Endothelial cell of umbilical vein (primary cell): ENCODE measurements around the gene PRAMEF1.

ENCODE experiments used
- CTCF ChIP-seq, 2 donors: IDR thresholded peaks; 1 replicate in 1 of 2; 2 replicates in 1 of 2; pipeline ENCODE4 v1.5.1; 2011; ENCODE audit warnings: low read length in 2 of 2, mild to moderate bottlenecking in 2 of 2, moderate library complexity in 2 of 2, control low read depth in 1 of 2, inconsistent platforms in 1 of 2, low read depth in 1 of 2; ENCODE audit not compliant: insufficient read depth in 1 of 2; ENCODE audit errors: extremely low read depth in 1 of 2
- EZH2 ChIP-seq: IDR thresholded peaks from 2 replicates; pipeline ENCODE4 v1.6.1; 2012; ENCODE audit warnings: borderline replicate concordance, low read depth, mild to moderate bottlenecking, moderate library complexity, low read length, inconsistent platforms; ENCODE audit not compliant: severe bottlenecking
- FOS ChIP-seq: IDR thresholded peaks from 2 replicates; pipeline ENCODE4 v1.6.1; 2011; ENCODE audit warnings: mild to moderate bottlenecking, low read length, moderate library complexity, borderline replicate concordance; ENCODE audit not compliant: insufficient read depth
- MAX ChIP-seq: IDR thresholded peaks from 2 replicates; pipeline ENCODE4 v1.6.1; 2011; ENCODE audit not compliant: insufficient read depth, insufficient read length
- MYC ChIP-seq: IDR thresholded peaks from one replicate; pipeline ENCODE4 v1.6.1; 2011; ENCODE audit warnings: mild to moderate bottlenecking, low read depth, low read length
- POLR2A ChIP-seq: IDR thresholded peaks from 2 replicates; pipeline ENCODE4 v1.6.1; 2012; ENCODE audit warnings: low read depth, mild to moderate bottlenecking, control low read depth, low read length
- POLR2AphosphoS5 ChIP-seq: IDR thresholded peaks from 2 replicates; pipeline ENCODE4 v1.6.1; 2012; ENCODE audit warnings: low read depth, mild to moderate bottlenecking, control low read depth, low read length, moderate library complexity; ENCODE audit not compliant: insufficient read depth

GRCh38 chr1:12772520-12772919, 18.7 kb upstream of the PRAMEF1 start:
- TF ChIP-seq CTCF (IDR thresholded peaks at IDR 0.05; ENCODE audit: extremely low read depth in 1 of 2, insufficient read depth in 1 of 2, low read depth in 1 of 2, low read length in 2 of 2) (no peak), EZH2 (no peak), POLR2AphosphoS5 (no peak), MYC (no peak), POLR2A (no peak), FOS (no peak), MAX (no peak)
